SK-N-SH (cell line): ENCODE data around the gene BBS4. TPM values are rescaled to one million over a fixed set of nuclear protein-coding genes. Genes with fewer than 3 reads are reported as not detected.

Experiments used
- CTCF ChIA-PET: fragments of 300-600, 350-600 bp; formaldehyde crosslinking; extraction: SDS; loops from one replicate; lab custom pipeline; 2021; lab: Yijun Ruan, JAX
- POLR2A ChIA-PET: fragments of 350-600 bp; sonication (Branson Sonifier 250); formaldehyde crosslinking; extraction: SDS; loops from one replicate; lab custom pipeline; 2020; ENCODE audit warnings: antibody characterized with exemption, inconsistent platforms; lab: Yijun Ruan, JAX
- DNase-seq: peaks from one replicate; pipeline ENCODE4 v3.0.0; 2012
- H2AFZ ChIP-seq: fragments of 200-600 bp; sonication (generic); 2 replicates; pipeline ENCODE4 v1.8.1; 2016; ENCODE audit warnings: antibody characterized with exemption, mild to moderate bottlenecking, low read depth
- H3F3A ChIP-seq: fragments of 200-600 bp; sonication (generic); replicated peaks from 2 replicates; pipeline ENCODE3; 2016; ENCODE audit warnings: antibody characterized with exemption, mild to moderate bottlenecking; ENCODE audit not compliant: insufficient read depth
- H3K27ac ChIP-seq, 2 experiments: fragments of 200-500 bp in 1 of 2; fragments of 200-600 bp in 1 of 2; sonication (Bioruptor generic) in 1 of 2; sonication (generic), shearing (Covaris generic) in 1 of 2; 2 replicates each; pipeline versions ENCODE4 v1.5.1 to v1.6.1; 2014 to 2016; ENCODE audit warnings: low read depth in 2 of 2, inconsistent platforms in 1 of 2, low read length in 1 of 2, mild to moderate bottlenecking in 1 of 2, mixed read lengths in 1 of 2
- H3K27me3 ChIP-seq: fragments of 200-600 bp; sonication (generic), shearing (Covaris generic); 2 replicates; pipeline ENCODE4 v1.6.1; 2016; ENCODE audit warnings: mixed run types; ENCODE audit not compliant: insufficient read depth
- H3K36me3 ChIP-seq, 2 experiments: fragments of 200-500 bp in 1 of 2; fragments of 200-600 bp in 1 of 2; sonication (Bioruptor generic) in 1 of 2; sonication (generic) in 1 of 2; replicated peaks in 1 of 2; 2 replicates each; pipeline versions ENCODE3 to v1.5.1; 2014 to 2016; ENCODE audit warnings: low read length in 1 of 2, mild to moderate bottlenecking in 1 of 2; ENCODE audit not compliant: insufficient read depth in 2 of 2, control insufficient read depth in 1 of 2
- H3K4me1 ChIP-seq, 2 experiments: fragments of 200-500 bp in 1 of 2; fragments of 200-600 bp in 1 of 2; sonication (Bioruptor generic) in 1 of 2; sonication (generic), shearing (Covaris generic) in 1 of 2; 2 replicates each; pipeline versions ENCODE4 v1.5.1 to v1.6.1; 2014 to 2016; ENCODE audit warnings: low read depth in 1 of 2, low read length in 1 of 2, mixed run types in 1 of 2; ENCODE audit not compliant: insufficient read depth in 2 of 2, control insufficient read depth in 1 of 2
- H3K4me2 ChIP-seq: fragments of 200-600 bp; sonication (generic), shearing (Covaris generic); 2 replicates; pipeline ENCODE4 v1.6.1; 2017; ENCODE audit warnings: mixed run types
- H3K4me3 ChIP-seq, 2 experiments: fragments of 200-500 bp in 1 of 2; fragments of 200-600 bp in 1 of 2; sonication (Bioruptor generic) in 1 of 2; sonication (generic), shearing (Covaris generic) in 1 of 2; 2 replicates each; pipeline versions ENCODE4 v1.5.1 to v1.8.1; 2014 to 2016; ENCODE audit warnings: low read depth in 2 of 2, inconsistent platforms in 1 of 2, low read length in 1 of 2, mild to moderate bottlenecking in 1 of 2, mixed read lengths in 1 of 2, moderate library complexity in 1 of 2
- H3K79me2 ChIP-seq: fragments of 200-600 bp; sonication (generic); 2 replicates; pipeline ENCODE4 v1.8.1; 2017; ENCODE audit warnings: mild to moderate bottlenecking; ENCODE audit not compliant: insufficient read depth
- H3K9ac ChIP-seq: fragments of 200-600 bp; sonication (generic); 2 replicates; pipeline ENCODE4 v1.6.1; 2017; ENCODE audit warnings: mixed run types
- H3K9me2 ChIP-seq: fragments of 200-600 bp; sonication (generic); 2 replicates; pipeline ENCODE4 v1.6.1; 2017; ENCODE audit warnings: mixed run types
- H3K9me3 ChIP-seq: fragments of 200-600 bp; sonication (generic); 2 replicates; pipeline ENCODE4 v1.6.1; 2017; ENCODE audit warnings: mixed run types, mild to moderate bottlenecking, moderate library complexity
- H4K20me1 ChIP-seq: fragments of 200-600 bp; sonication (generic); 2 replicates; pipeline ENCODE4 v1.6.1; 2017; ENCODE audit warnings: mild to moderate bottlenecking, mixed run types; ENCODE audit not compliant: insufficient read depth
- EP300 ChIP-seq, 2 experiments: IDR thresholded peaks; 2 replicates each; pipeline versions ENCODE4 v1.4.0 to v1.6.1; 2012; ENCODE audit warnings: borderline replicate concordance in 1 of 2, low read depth in 1 of 2, low read length in 1 of 2
- EZH2phosphoT487 ChIP-seq: fragments of 200-600 bp; sonication (generic); IDR thresholded peaks from 2 replicates; pipeline ENCODE4 v1.6.1; 2017; ENCODE audit warnings: low read depth, mixed run types, mild to moderate bottlenecking, antibody characterized with exemption, moderate library complexity, borderline replicate concordance
- FOXJ3 ChIP-seq: sonication (generic); formaldehyde crosslinking; IDR thresholded peaks from 2 replicates; pipeline ENCODE4 v1.5.1; 2020; ENCODE audit warnings: mild to moderate bottlenecking, missing genetic modification reagents
- FOXM1 ChIP-seq: IDR thresholded peaks from 2 replicates; pipeline ENCODE4 v1.4.0; 2012; ENCODE audit warnings: low read depth, mild to moderate bottlenecking
- JUND ChIP-seq: IDR thresholded peaks from 2 replicates; pipeline ENCODE4 v1.4.0; 2012
- MXI1 ChIP-seq: IDR thresholded peaks from 2 replicates; pipeline ENCODE4 v1.6.1; 2012; ENCODE audit warnings: mild to moderate bottlenecking, low read depth, low read length, improper control_type of control experiment
- NFIC ChIP-seq: IDR thresholded peaks from 2 replicates; pipeline ENCODE4 v1.4.0; 2012; ENCODE audit warnings: borderline replicate concordance
- NRF1 ChIP-seq: IDR thresholded peaks from 2 replicates; pipeline ENCODE4 v1.6.1; 2012; ENCODE audit warnings: low read depth, mild to moderate bottlenecking, low read length
- POLR2AphosphoS5 ChIP-seq: IDR thresholded peaks from 2 replicates; pipeline ENCODE4 v1.6.1; 2012; ENCODE audit warnings: low read depth, low read length
- RAD21 ChIP-seq: IDR thresholded peaks from 2 replicates; pipeline ENCODE4 v1.6.1; 2012; ENCODE audit warnings: mild to moderate bottlenecking, low read length
- REST ChIP-seq: IDR thresholded peaks from 2 replicates; pipeline ENCODE4 v1.6.1; 2012; ENCODE audit warnings: mild to moderate bottlenecking, low read depth, low read length, moderate library complexity
- RFX5 ChIP-seq: IDR thresholded peaks from 2 replicates; pipeline ENCODE4 v1.6.1; 2012; ENCODE audit warnings: mild to moderate bottlenecking, improper control_type of control experiment, low read length
- RXRA ChIP-seq: IDR thresholded peaks from 2 replicates; pipeline ENCODE4 v1.4.0; 2012; ENCODE audit warnings: low read depth, mild to moderate bottlenecking, borderline replicate concordance
- SIN3A ChIP-seq: IDR thresholded peaks from 2 replicates; pipeline ENCODE4 v1.6.1; 2012; ENCODE audit warnings: low read depth, mild to moderate bottlenecking, low read length, moderate library complexity, borderline replicate concordance
- TAF1 ChIP-seq: IDR thresholded peaks from 2 replicates; pipeline ENCODE4 v1.6.1; 2012; ENCODE audit warnings: low read depth, mild to moderate bottlenecking, low read length, moderate library complexity, borderline replicate concordance
- WGBS: methylation state at CpG from one replicate; pipeline ENCODE4 v1.1.6; 2017; ENCODE audit warnings: low lambda C conversion rate; 5-methylcytosine and 5-hydroxymethylcytosine counted together
- polyA plus RNA-seq, 3 experiments: library from polyadenylated mRNA; depleted of rRNA; stranded (reverse); fragments of >200 nt; gene quantifications; 2 replicates each; pipeline ENCODE4 v1.2.3, GENCODE V29; 2012
- TF ChIP-seq, protein P1 (sequence below): fragments of 150-350 bp; IDR thresholded peaks from 2 replicates; pipeline ENCODE4 v1.6.1; 2016; ENCODE audit warnings: mild to moderate bottlenecking, low read depth, low read length
- TF ChIP-seq, protein P2 (sequence below): IDR thresholded peaks from 2 replicates; pipeline ENCODE4 v1.4.0; 2012; ENCODE audit warnings: low read depth, borderline replicate concordance
- TF ChIP-seq, protein P3 (sequence below): IDR thresholded peaks from 2 replicates; pipeline ENCODE4 v1.4.0; 2012; ENCODE audit warnings: low read depth
- TF ChIP-seq, protein P4 (sequence below): IDR thresholded peaks from 2 replicates; pipeline ENCODE4; 2012

BBS4 gene
- polyA plus RNA-seq, 1 of the 3 experiments (the other 2 are of a cell fraction), result 18.5 TPM

DNA sequence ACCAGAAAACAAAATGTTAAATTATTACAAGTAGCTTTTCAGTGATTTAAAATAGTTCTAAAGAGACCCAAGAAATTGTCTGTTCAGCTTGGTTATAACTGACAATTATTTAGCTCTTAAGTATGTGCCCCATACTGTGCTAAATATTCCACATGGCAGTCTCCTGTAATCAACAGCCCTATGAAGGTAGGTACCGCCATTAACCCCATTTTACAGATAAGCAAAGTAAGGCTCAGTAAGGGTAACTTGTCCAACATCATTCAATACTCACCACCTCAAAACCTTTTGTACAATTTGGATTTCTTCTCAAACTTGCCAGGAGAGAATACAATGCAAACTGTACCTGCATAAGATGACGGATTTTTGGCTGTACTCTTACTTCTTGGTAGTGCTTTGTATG lies 63.7 kb downstream of the BBS4 start:
- TF ChIP-seq SIN3A, result no peak
- TF ChIP-seq TAF1, result no peak
- no peak for TF ChIP-seq NRF1
- TF ChIP-seq, protein P1, sequence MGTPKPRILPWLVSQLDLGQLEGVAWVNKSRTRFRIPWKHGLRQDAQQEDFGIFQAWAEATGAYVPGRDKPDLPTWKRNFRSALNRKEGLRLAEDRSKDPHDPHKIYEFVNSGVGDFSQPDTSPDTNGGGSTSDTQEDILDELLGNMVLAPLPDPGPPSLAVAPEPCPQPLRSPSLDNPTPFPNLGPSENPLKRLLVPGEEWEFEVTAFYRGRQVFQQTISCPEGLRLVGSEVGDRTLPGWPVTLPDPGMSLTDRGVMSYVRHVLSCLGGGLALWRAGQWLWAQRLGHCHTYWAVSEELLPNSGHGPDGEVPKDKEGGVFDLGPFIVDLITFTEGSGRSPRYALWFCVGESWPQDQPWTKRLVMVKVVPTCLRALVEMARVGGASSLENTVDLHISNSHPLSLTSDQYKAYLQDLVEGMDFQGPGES, result no peak
- TF ChIP-seq POLR2AphosphoS5, result no peak
- no peak for TF ChIP-seq EZH2phosphoT487
- TF ChIP-seq NFIC, result no peak
- TF ChIP-seq RXRA, result no peak
- TF ChIP-seq, protein P2, sequence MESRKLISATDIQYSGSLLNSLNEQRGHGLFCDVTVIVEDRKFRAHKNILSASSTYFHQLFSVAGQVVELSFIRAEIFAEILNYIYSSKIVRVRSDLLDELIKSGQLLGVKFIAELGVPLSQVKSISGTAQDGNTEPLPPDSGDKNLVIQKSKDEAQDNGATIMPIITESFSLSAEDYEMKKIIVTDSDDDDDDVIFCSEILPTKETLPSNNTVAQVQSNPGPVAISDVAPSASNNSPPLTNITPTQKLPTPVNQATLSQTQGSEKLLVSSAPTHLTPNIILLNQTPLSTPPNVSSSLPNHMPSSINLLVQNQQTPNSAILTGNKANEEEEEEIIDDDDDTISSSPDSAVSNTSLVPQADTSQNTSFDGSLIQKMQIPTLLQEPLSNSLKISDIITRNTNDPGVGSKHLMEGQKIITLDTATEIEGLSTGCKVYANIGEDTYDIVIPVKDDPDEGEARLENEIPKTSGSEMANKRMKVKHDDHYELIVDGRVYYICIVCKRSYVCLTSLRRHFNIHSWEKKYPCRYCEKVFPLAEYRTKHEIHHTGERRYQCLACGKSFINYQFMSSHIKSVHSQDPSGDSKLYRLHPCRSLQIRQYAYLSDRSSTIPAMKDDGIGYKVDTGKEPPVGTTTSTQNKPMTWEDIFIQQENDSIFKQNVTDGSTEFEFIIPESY, result no peak
- TF ChIP-seq RAD21, result no peak
- TF ChIP-seq REST, result no peak
- TF ChIP-seq FOXJ3 (CRISPR knock-in tag), result no peak
- TF ChIP-seq, protein P3, sequence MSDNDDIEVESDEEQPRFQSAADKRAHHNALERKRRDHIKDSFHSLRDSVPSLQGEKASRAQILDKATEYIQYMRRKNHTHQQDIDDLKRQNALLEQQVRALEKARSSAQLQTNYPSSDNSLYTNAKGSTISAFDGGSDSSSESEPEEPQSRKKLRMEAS, result no peak
- TF ChIP-seq, protein P4, sequence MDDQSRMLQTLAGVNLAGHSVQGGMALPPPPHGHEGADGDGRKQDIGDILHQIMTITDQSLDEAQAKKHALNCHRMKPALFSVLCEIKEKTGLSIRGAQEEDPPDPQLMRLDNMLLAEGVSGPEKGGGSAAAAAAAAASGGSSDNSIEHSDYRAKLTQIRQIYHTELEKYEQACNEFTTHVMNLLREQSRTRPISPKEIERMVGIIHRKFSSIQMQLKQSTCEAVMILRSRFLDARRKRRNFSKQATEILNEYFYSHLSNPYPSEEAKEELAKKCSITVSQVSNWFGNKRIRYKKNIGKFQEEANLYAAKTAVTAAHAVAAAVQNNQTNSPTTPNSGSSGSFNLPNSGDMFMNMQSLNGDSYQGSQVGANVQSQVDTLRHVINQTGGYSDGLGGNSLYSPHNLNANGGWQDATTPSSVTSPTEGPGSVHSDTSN, result no peak
- no peak for TF ChIP-seq RFX5
- TF ChIP-seq EP300 (IDR thresholded peaks at IDR 0.05; ENCODE audit: borderline replicate concordance in 1 of 2, low read depth in 1 of 2, low read length in 1 of 2), result no peak
- no peak for TF ChIP-seq FOXM1
- TF ChIP-seq JUND, result no peak
- no peak for TF ChIP-seq MXI1
- 98% methylated on average over 2 of the region's 2 CpGs for WGBS
- ChIA-PET POLR2A (no interaction called here), CTCF (interaction anchor here (0.6 to 2.2 kb wide), 3 partner anchors 11 to 79 kb away, joined by 3 to 16 read pairs (median 4); no protein-coding TSS in a partner anchor)
- no peak overlapping the region for H3K27ac ChIP-seq
- H3K4me1 ChIP-seq, result peaks cover 0 to 3% of the 10 kb centered on the region in 2 experiments; a peak in 1 of 4 replicates
- DNase-seq, result no peak
- no peak overlapping the region for H2AFZ ChIP-seq
- peaks cover 37 to 52% of the 10 kb centered on the region in 2 experiments for H3K36me3 ChIP-seq
- H4K20me1 ChIP-seq, result no peaks in the 10 kb centered on the region
- no peak overlapping the region for H3K4me2 ChIP-seq
- H3K9me2 ChIP-seq, result no peaks in the 10 kb centered on the region
- H3K79me2 ChIP-seq, result no peaks in the 10 kb centered on the region
- no peaks in the 10 kb centered on the region for H3K9me3 ChIP-seq
- no peaks in the 10 kb centered on the region for H3F3A ChIP-seq
- H3K9ac ChIP-seq, result no peak overlapping the region
- no peaks in the 10 kb centered on the region for H3K27me3 ChIP-seq
- H3K4me3 ChIP-seq, result no peak overlapping the region
